HG02885 (cell line): ENCODE results near the gene IGHMBP2.
"Not testable (repeated sequence)": the region's sequence is repeated elsewhere in the genome, so short reads cannot be mapped to it uniquely, and the experiment has no call there.

Experiments used
- ATAC-seq: cut with Tn5 transposase; IDR thresholded peaks from one replicate; pipeline ENCODE4 v1.9.1; 2021; ENCODE audit warnings: mild to moderate bottlenecking; ENCODE audit not compliant: unreplicated experiment, poor library complexity

IGHMBP2 gene

GRCh38 chr11:68959465-68960293, 56.0 kb downstream of the IGHMBP2 start:
- no peak for ATAC-seq

- no peak for ATAC-seq
Observed at GRCh38 chr11:68960294-68961071, 56.8 kb downstream of the IGHMBP2 start.

GRCh38 chr11:68961245-68961644, 57.6 kb downstream of the IGHMBP2 start:
- ATAC-seq: no peak

GRCh38 chr11:68962527-68963250, 59.0 kb downstream of the IGHMBP2 start:
- ATAC-seq: no peak

GRCh38 chr11:68963779-68964178, 60.1 kb downstream of the IGHMBP2 start:
- no peak for ATAC-seq

GRCh38 chr11:68965901-68966853, 62.5 kb downstream of the IGHMBP2 start:
- ATAC-seq: no peak

GRCh38 chr11:68966894-68967780, 63.4 kb downstream of the IGHMBP2 start:
- ATAC-seq: no peak

- ATAC-seq: no peak
Observed at GRCh38 chr11:68968306-68969250, 64.9 kb downstream of the IGHMBP2 start.

- ATAC-seq: no peak
Observed at GRCh38 chr11:68969386-68969785, 65.7 kb downstream of the IGHMBP2 start.

- no peak for ATAC-seq
Observed at GRCh38 chr11:68970921-68971636, 67.4 kb downstream of the IGHMBP2 start.

- ATAC-seq: no peak
Observed at GRCh38 chr11:68973219-68973618, 69.5 kb downstream of the IGHMBP2 start.

- not testable (repeated sequence) for ATAC-seq
Observed at GRCh38 chr11:68973706-68974105, 70.0 kb downstream of the IGHMBP2 start.

GRCh38 chr11:68974421-68975194, 70.9 kb downstream of the IGHMBP2 start:
- no peak for ATAC-seq

GRCh38 chr11:68976095-68976494, 72.4 kb downstream of the IGHMBP2 start:
- ATAC-seq: no peak

GRCh38 chr11:68976563-68976962, 72.9 kb downstream of the IGHMBP2 start:
- no peak for ATAC-seq
